IMR-90 (cell line): ENCODE data around the gene FOXN4. TPM values are rescaled to one million over a fixed set of nuclear protein-coding genes. Genes with fewer than 3 reads are reported as not detected.

ENCODE experiments used
- ATAC-seq: fragments of 200-7000 bp; cut with Tn5 transposase; 2 replicates; pipeline ENCODE4 v1.9.1; 2020; ENCODE audit warnings: low read depth, mild to moderate bottlenecking, moderate library complexity
- BruUV-seq: library from RNA; stranded (reverse); fragments of 400-500 nt; replicated peaks from 2 replicates; lab custom pipeline; 2021; lab: Mats Ljungman, UMichigan
- CTCF ChIA-PET: fragments of 300-600 bp; formaldehyde crosslinking; extraction: SDS; loops from one replicate; lab custom pipeline; 2021; ENCODE audit warnings: antibody characterized with exemption; lab: Yijun Ruan, JAX
- POLR2A ChIA-PET: fragments of 300-600 bp; sonication (Branson Sonifier 250); formaldehyde crosslinking; loops from one replicate; lab custom pipeline; 2022; ENCODE audit warnings: antibody characterized with exemption; ENCODE audit not compliant: unreplicated experiment; lab: Charles Lee
- DNase-seq: peaks from one replicate; pipeline ENCODE4 v3.0.0; 2013
- H2AFZ ChIP-seq: replicated peaks from 2 replicates; pipeline ENCODE3; 2013; ENCODE audit warnings: low read length, mild to moderate bottlenecking; ENCODE audit not compliant: poor library complexity
- H2AK5ac ChIP-seq: 2 replicates; pipeline ENCODE4 v1.6.1; 2013; ENCODE audit warnings: low read depth, low read length, inconsistent platforms
- H2AK9ac ChIP-seq: replicated peaks from 2 replicates; pipeline ENCODE3; 2013; ENCODE audit warnings: mild to moderate bottlenecking, low read depth, low read length, moderate library complexity; ENCODE audit not compliant: poor library complexity
- H2BK120ac ChIP-seq: 2 replicates; pipeline ENCODE4 v1.6.1; 2013; ENCODE audit warnings: low read depth, low read length, inconsistent platforms
- H2BK15ac ChIP-seq: 3 replicates; pipeline ENCODE4 v1.6.1; 2013; ENCODE audit warnings: low read depth, low read length, inconsistent platforms
- H2BK20ac ChIP-seq: 2 replicates; pipeline ENCODE4 v1.6.1; 2013; ENCODE audit warnings: low read depth, mild to moderate bottlenecking, inconsistent platforms, low read length, moderate library complexity
- H2BK5ac ChIP-seq: 2 replicates; pipeline ENCODE4 v1.6.1; 2013; ENCODE audit warnings: mild to moderate bottlenecking, low read depth, low read length, inconsistent platforms; ENCODE audit not compliant: poor library complexity, severe bottlenecking
- H3K14ac ChIP-seq: replicated peaks from 2 replicates; pipeline ENCODE4 v1.6.1; 2013; ENCODE audit warnings: low read depth, low read length, inconsistent platforms
- H3K18ac ChIP-seq: 2 replicates; pipeline ENCODE4 v1.6.1; 2013; ENCODE audit warnings: low read depth, low read length, control low read depth
- H3K23ac ChIP-seq: 2 replicates; pipeline ENCODE4 v1.6.1; 2013; ENCODE audit warnings: low read depth, low read length, inconsistent platforms
- H3K27ac ChIP-seq: 2 replicates; pipeline ENCODE4 v1.5.1; 2013; ENCODE audit warnings: mild to moderate bottlenecking, control low read depth, low read length; ENCODE audit not compliant: insufficient read depth
- H3K27me3 ChIP-seq: 2 replicates; pipeline ENCODE4 v1.6.1; 2013; ENCODE audit warnings: low read length; ENCODE audit not compliant: control insufficient read depth, insufficient read depth
- H3K36me3 ChIP-seq: 2 replicates; pipeline ENCODE4 v1.6.1; 2013; ENCODE audit warnings: low read length, mixed read lengths; ENCODE audit not compliant: control insufficient read depth, insufficient read depth
- H3K4ac ChIP-seq: 2 replicates; pipeline ENCODE4 v1.6.1; 2013; ENCODE audit warnings: low read depth, low read length, inconsistent platforms
- H3K4me1 ChIP-seq: 2 replicates; pipeline ENCODE4 v1.6.1; 2013; ENCODE audit warnings: low read length, mixed read lengths; ENCODE audit not compliant: control insufficient read depth, insufficient read depth
- H3K4me2 ChIP-seq: 2 replicates; pipeline ENCODE4 v1.6.1; 2013; ENCODE audit warnings: low read depth, mild to moderate bottlenecking, control low read depth, low read length, moderate library complexity
- H3K4me3 ChIP-seq: 2 replicates; pipeline ENCODE4 v1.5.1; 2013; ENCODE audit warnings: low read depth, mild to moderate bottlenecking, control low read depth, low read length, moderate library complexity; ENCODE audit not compliant: insufficient read depth
- H3K56ac ChIP-seq: 2 replicates; pipeline ENCODE4 v1.6.1; 2013; ENCODE audit warnings: low read length, inconsistent platforms; ENCODE audit not compliant: insufficient read depth; ENCODE audit errors: extremely low read depth
- H3K79me1 ChIP-seq, 2 experiments: 2 replicates each; pipeline ENCODE4 v1.6.1; 2013; ENCODE audit warnings: low read length in 2 of 2, inconsistent platforms in 1 of 2, low read depth in 1 of 2
- H3K9ac ChIP-seq: 2 replicates; pipeline ENCODE4 v1.6.1; 2013; ENCODE audit warnings: low read depth, low read length, control low read depth
- H3K9me1 ChIP-seq: 2 replicates; pipeline ENCODE4 v1.6.1; 2013; ENCODE audit warnings: low read length, inconsistent platforms; ENCODE audit not compliant: insufficient read depth
- H3K9me3 ChIP-seq: 2 replicates; pipeline ENCODE4 v1.6.1; 2013; ENCODE audit warnings: low read length; ENCODE audit not compliant: control insufficient read depth, insufficient read depth
- H4K20me1 ChIP-seq: 2 replicates; pipeline ENCODE4 v1.6.1; 2013; ENCODE audit warnings: low read length, inconsistent platforms; ENCODE audit not compliant: insufficient read depth
- H4K5ac ChIP-seq: 2 replicates; pipeline ENCODE4 v1.6.1; 2013; ENCODE audit warnings: mild to moderate bottlenecking, low read depth, low read length, control low read depth
- H4K8ac ChIP-seq, 2 experiments: 2 replicates each; pipeline ENCODE4 v1.6.1; 2013; ENCODE audit warnings: low read depth in 2 of 2, low read length in 2 of 2, control low read depth in 1 of 2, inconsistent platforms in 1 of 2
- H4K91ac ChIP-seq: 2 replicates; pipeline ENCODE4 v1.6.1; 2013; ENCODE audit warnings: low read depth, low read length, inconsistent platforms; ENCODE audit not compliant: insufficient read depth
- BHLHE40 ChIP-seq: fragments of 150-350 bp; IDR thresholded peaks from 2 replicates; pipeline ENCODE4 v1.6.1; 2016; ENCODE audit warnings: mild to moderate bottlenecking, low read depth, low read length
- CEBPB ChIP-seq: IDR thresholded peaks from 2 replicates; pipeline ENCODE4 v1.6.1; 2012; ENCODE audit warnings: low read depth, low read length, improper control_type of control experiment
- MAFK ChIP-seq: IDR thresholded peaks from 2 replicates; pipeline ENCODE4 v1.6.1; 2012; ENCODE audit warnings: low read depth, low read length, improper control_type of control experiment
- MAZ ChIP-seq: IDR thresholded peaks from 2 replicates; pipeline ENCODE4 v1.6.1; 2012; ENCODE audit warnings: low read depth, mild to moderate bottlenecking, low read length, improper control_type of control experiment, moderate library complexity, borderline replicate concordance
- MXI1 ChIP-seq: IDR thresholded peaks from 2 replicates; pipeline ENCODE4 v1.6.1; 2012; ENCODE audit warnings: low read depth, mild to moderate bottlenecking, low read length, moderate library complexity, borderline replicate concordance
- POLR2A ChIP-seq: IDR thresholded peaks from 2 replicates; pipeline ENCODE4 v1.6.1; 2012; ENCODE audit warnings: mild to moderate bottlenecking, low read depth, low read length
- RAD21 ChIP-seq: IDR thresholded peaks from 2 replicates; pipeline ENCODE4 v1.6.1; 2012; ENCODE audit warnings: low read length, improper control_type of control experiment
- RFX5 ChIP-seq: IDR thresholded peaks from 2 replicates; pipeline ENCODE4 v1.8.0; 2012; ENCODE audit warnings: low read depth, mild to moderate bottlenecking, low read length, moderate library complexity
- USF2 ChIP-seq: fragments of 150-350 bp; IDR thresholded peaks from 2 replicates; pipeline ENCODE4 v1.6.1; 2017; ENCODE audit warnings: mild to moderate bottlenecking, antibody characterized with exemption, low read length, low read depth
- WGBS, 2 experiments: methylation state at CpG; one replicate each; pipeline versions ENCODE4 v1.1.5 to v1.1.7; 2013; ENCODE audit warnings: missing lambda C conversion rate in 2 of 2; ENCODE audit not compliant: insufficient read length in 1 of 2; ENCODE audit errors: extremely low coverage in 2 of 2; 5-methylcytosine and 5-hydroxymethylcytosine counted together
- dilution Hi-C: fragments of 300-500 bp; cut with HindIII; formaldehyde crosslinking; loops from one replicate; pipeline ENCODE4 v1.14.3; 2018; ENCODE audit warnings: low sequenced_read_pairs; ENCODE audit not compliant: unreplicated experiment
- in situ Hi-C: fragments of 300-500 bp; cut with MboI; formaldehyde crosslinking; loops from 3 replicates; pipeline ENCODE4 v1.14.3; 2019; ENCODE audit warnings: low sequenced_read_pairs, inconsistent platforms, mixed read lengths
- intact Hi-C: fragments of 100-400 bp; cut with micrococcal nuclease; formaldehyde crosslinking; loops from 2 replicates; pipeline ENCODE4 v1.10.0; 2022
- polyA plus RNA-seq, 3 experiments: library from polyadenylated mRNA; depleted of rRNA; stranded (reverse); fragments of >200 nt; gene quantifications; 2 replicates each; pipeline ENCODE4 v1.2.3, GENCODE V29; 2012; ENCODE audit warnings: low replicate concordance in 1 of 3
- total RNA-seq: library from RNA; depleted of rRNA; stranded (reverse); fragments of >200 nt; gene quantifications from 2 replicates; pipeline ENCODE4 v1.2.3, GENCODE V29; 2012
- TF ChIP-seq, protein P1 (sequence below): conservative IDR thresholded peaks from 2 replicates; pipeline ENCODE4 v1.5.1; 2012; ENCODE audit warnings: mild to moderate bottlenecking, low read depth, low read length, improper control_type of control experiment
- TF ChIP-seq, protein P2 (sequence below): fragments of 150-350 bp; IDR thresholded peaks from 2 replicates; pipeline ENCODE4 v1.6.1; 2016; ENCODE audit warnings: low read depth, mild to moderate bottlenecking, low read length, moderate library complexity, borderline replicate concordance

FOXN4 gene
- total and polyA plus RNA-seq, 2 of the 4 experiments (the other 2 are of a cell fraction): not detected

GRCh38 chr12:109289551-109289950, 19.5 kb downstream of the FOXN4 start:
- dilution Hi-C loops: no loop called here
- Histone ChIP-seq H2BK15ac (no peak overlapping the region), H3K23ac (no peak overlapping the region), H3K4me2 (no peak overlapping the region), H3K9me3 (no peaks in the 10 kb centered on the region), H3K4me1 (no peaks in the 10 kb centered on the region), H2AFZ (no peak overlapping the region), H3K36me3 (no peaks in the 10 kb centered on the region), H3K4me3 (no peak overlapping the region), H3K18ac (no peak overlapping the region), H3K27me3 (peaks cover 9% of the 10 kb centered on the region; the same call in 1 of the 2 replicates), H4K91ac (no peak overlapping the region), H2AK5ac (no peak overlapping the region), H4K8ac (no peak overlapping the region), H3K9me1 (no peaks in the 10 kb centered on the region), H2BK5ac (no peak overlapping the region), H4K20me1 (no peaks in the 10 kb centered on the region), H3K4ac (no peak overlapping the region), H2BK120ac (no peak overlapping the region), H3K14ac (no peak overlapping the region), H3K9ac (no peak overlapping the region), H2BK20ac (no peak overlapping the region), H4K5ac (no peak overlapping the region), H3K27ac (no peak overlapping the region), H2AK9ac (no peak overlapping the region), H3K79me1 (no peaks in the 10 kb centered on the region), H3K56ac (no peak overlapping the region)
- in situ Hi-C loops: no loop called here
- ChIA-PET POLR2A (no interaction called here), CTCF (no interaction called here)
- WGBS, 2 experiments: no CpG with 5 or more reads among the region's 6 CpGs
- ATAC-seq (no peak), DNase-seq (no peak)
- TF ChIP-seq, protein P1, sequence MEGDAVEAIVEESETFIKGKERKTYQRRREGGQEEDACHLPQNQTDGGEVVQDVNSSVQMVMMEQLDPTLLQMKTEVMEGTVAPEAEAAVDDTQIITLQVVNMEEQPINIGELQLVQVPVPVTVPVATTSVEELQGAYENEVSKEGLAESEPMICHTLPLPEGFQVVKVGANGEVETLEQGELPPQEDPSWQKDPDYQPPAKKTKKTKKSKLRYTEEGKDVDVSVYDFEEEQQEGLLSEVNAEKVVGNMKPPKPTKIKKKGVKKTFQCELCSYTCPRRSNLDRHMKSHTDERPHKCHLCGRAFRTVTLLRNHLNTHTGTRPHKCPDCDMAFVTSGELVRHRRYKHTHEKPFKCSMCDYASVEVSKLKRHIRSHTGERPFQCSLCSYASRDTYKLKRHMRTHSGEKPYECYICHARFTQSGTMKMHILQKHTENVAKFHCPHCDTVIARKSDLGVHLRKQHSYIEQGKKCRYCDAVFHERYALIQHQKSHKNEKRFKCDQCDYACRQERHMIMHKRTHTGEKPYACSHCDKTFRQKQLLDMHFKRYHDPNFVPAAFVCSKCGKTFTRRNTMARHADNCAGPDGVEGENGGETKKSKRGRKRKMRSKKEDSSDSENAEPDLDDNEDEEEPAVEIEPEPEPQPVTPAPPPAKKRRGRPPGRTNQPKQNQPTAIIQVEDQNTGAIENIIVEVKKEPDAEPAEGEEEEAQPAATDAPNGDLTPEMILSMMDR: no peak
- TF ChIP-seq MXI1 (no peak), MAZ (no peak), USF2 (no peak), POLR2A (no peak), RAD21 (no peak), BHLHE40 (no peak), CEBPB (no peak), RFX5 (no peak), MAFK (no peak)
- TF ChIP-seq, protein P2, sequence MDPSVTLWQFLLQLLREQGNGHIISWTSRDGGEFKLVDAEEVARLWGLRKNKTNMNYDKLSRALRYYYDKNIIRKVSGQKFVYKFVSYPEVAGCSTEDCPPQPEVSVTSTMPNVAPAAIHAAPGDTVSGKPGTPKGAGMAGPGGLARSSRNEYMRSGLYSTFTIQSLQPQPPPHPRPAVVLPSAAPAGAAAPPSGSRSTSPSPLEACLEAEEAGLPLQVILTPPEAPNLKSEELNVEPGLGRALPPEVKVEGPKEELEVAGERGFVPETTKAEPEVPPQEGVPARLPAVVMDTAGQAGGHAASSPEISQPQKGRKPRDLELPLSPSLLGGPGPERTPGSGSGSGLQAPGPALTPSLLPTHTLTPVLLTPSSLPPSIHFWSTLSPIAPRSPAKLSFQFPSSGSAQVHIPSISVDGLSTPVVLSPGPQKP: no peak
- BruUV-seq: no TSS peak
- intact Hi-C loops: no loop called here
